Stomach (tissue), 9 donors: ENCODE results near the gene ZC2HC1B. TPM values are rescaled to one million over a fixed set of nuclear protein-coding genes. Genes with fewer than 3 reads are reported as not detected.

ENCODE experiments used
- DNase-seq, 2 donors: peaks; one replicate each; pipeline versions ENCODE4 v3.0.0 to v3.0.0-alpha.2; 2013 to 2019
- H3K27ac ChIP-seq, 5 donors: fragments of 200-600 bp in 4 of 5; sonication (generic) in 4 of 5; one replicate each; pipeline ENCODE4 v1.5.1; 2013 to 2019; ENCODE audit warnings: mild to moderate bottlenecking in 1 of 5, moderate library complexity in 1 of 5
- H3K27me3 ChIP-seq, 3 donors: fragments of 200-600 bp; sonication (generic); one replicate each; pipeline ENCODE4 v1.5.1; 2017 to 2019; ENCODE audit warnings: mixed run types in 1 of 3
- H3K36me3 ChIP-seq, 4 donors: fragments of 200-600 bp; sonication (generic); 1 replicate in 3 of 4; 2 replicates in 1 of 4; pipeline ENCODE4 v1.5.1; 2016 to 2019
- H3K4me1 ChIP-seq, 4 donors: fragments of 200-600 bp; sonication (generic); one replicate each; pipeline ENCODE4 v1.5.1; 2016 to 2019
- H3K4me3 ChIP-seq, 4 donors: fragments of 200-600 bp; sonication (generic) in 3 of 4; one replicate each; pipeline ENCODE4 v1.5.1; 2016 to 2019; ENCODE audit warnings: mild to moderate bottlenecking in 1 of 4
- H3K9me3 ChIP-seq, 4 donors: fragments of 200-600 bp; sonication (generic); one replicate each; pipeline ENCODE4 v1.5.1; 2016 to 2019
- CTCF ChIP-seq, 7 experiments: fragments of 450-650 bp in 4 of 7; fragments of 200-600 bp in 3 of 7; sonication (generic) in 3 of 7; IDR thresholded peaks; one replicate each; pipeline ENCODE4 v1.5.1; 2016 to 2019; ENCODE audit warnings: antibody characterized with exemption in 7 of 7, control low read depth in 2 of 7, mild to moderate bottlenecking in 1 of 7
- EP300 ChIP-seq: sonication (generic); formaldehyde crosslinking; IDR thresholded peaks from one replicate; pipeline ENCODE4 v1.6.1; 2017; ENCODE audit warnings: antibody characterized with exemption
- POLR2A ChIP-seq, 4 donors: fragments of 450-650 bp; IDR thresholded peaks; one replicate each; pipeline ENCODE4 v1.6.1; 2016; ENCODE audit warnings: antibody characterized with exemption in 4 of 4, control low read depth in 2 of 4, mild to moderate bottlenecking in 1 of 4, moderate library complexity in 1 of 4
- POLR2AphosphoS5 ChIP-seq, 3 donors: sonication (generic); formaldehyde crosslinking; IDR thresholded peaks; one replicate each; pipeline ENCODE4 v1.6.1; 2016; ENCODE audit warnings: antibody characterized with exemption in 3 of 3
- WGBS, 5 donors: extraction: QIAGEN DNeasy Blood & Tissue Kit in 3 of 5; methylation state at CpG; one replicate each; pipeline versions ENCODE4 v1.1.5 to v1.1.7; 2013 to 2018; 5-methylcytosine and 5-hydroxymethylcytosine counted together
- intact Hi-C: fragments of 100-400 bp; cut with DNase I; formaldehyde crosslinking; loops from one replicate; pipeline ENCODE4 v1.15.1; 2023; ENCODE audit warnings: low total_unique reads
- polyA plus RNA-seq, 3 donors: library from polyadenylated mRNA; stranded (reverse); fragments of 200-250 nt; gene quantifications; one replicate each; pipeline ENCODE4 v1.2.3, GENCODE V29; 2013
- total RNA-seq, 5 donors: library from RNA; depleted of rRNA; stranded (reverse); fragments of >200 nt; gene quantifications; one replicate each; pipeline versions ENCODE4 v1.1.0 to v1.2.3, GENCODE V29; 2014 to 2016
- donor health status: healthy with polysubstance abuse.
- donor health status: Bipolar disorder and iron deficiency.
- donor health status: healthy.

ZC2HC1B gene
- total and polyA plus RNA-seq, 8 donors, result 0.92 to 1.8 TPM; not detected in 6

DNA sequence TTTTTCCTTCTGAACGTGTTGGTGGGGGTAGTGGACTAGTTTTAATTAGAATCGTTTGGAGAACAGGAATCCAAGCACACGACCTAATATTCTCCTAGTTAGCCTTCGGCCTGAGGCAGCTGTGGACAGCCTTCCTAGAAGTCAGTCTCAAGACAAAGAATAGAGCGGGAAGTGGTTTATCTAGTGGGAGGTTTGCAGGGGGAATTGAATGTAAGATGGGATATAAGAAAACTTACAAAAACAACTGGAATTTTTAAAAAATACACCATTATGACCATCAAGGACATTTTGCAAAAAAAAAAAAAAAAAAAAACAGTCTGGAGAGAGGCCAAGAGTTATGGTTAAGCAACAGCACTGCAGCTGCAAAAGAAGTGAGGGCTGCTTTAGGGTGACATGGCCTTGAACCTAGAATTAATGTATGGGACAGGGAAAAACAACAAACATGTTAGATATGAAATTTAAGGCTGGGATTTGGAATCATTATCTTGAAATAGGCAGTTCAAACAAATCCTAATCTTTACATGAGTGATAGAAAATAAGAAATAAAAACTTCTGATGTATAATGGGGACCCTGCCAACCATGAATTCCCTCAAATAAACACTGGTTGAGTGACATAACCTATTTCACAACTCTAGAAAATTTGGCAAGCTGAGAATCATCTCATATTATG lies 103.6 kb downstream of the ZC2HC1B start:
- H3K4me1 ChIP-seq, result peaks cover 0 to 32% (median 18%) of the 10 kb centered on the region in 4 donors
- WGBS, 5 donors, result 74 to 81% (median 76%) methylated on average over 5 of the region's 5 CpGs
- no peak overlapping the region for H3K27ac ChIP-seq
- TF ChIP-seq CTCF (IDR thresholded peaks at IDR 0.05) (no peak), POLR2A (IDR thresholded peaks at IDR 0.05) (no peak), POLR2AphosphoS5 (IDR thresholded peaks at IDR 0.05) (no peak), EP300 (no peak)
- H3K4me3 ChIP-seq, result no peak overlapping the region
- no peaks in the 10 kb centered on the region for H3K27me3 ChIP-seq
- intact Hi-C loops, result no loop called here
- no peaks in the 10 kb centered on the region for H3K36me3 ChIP-seq
- DNase-seq, result peak in 1 of 2 donors; percentile 46
- no peaks in the 10 kb centered on the region for H3K9me3 ChIP-seq

- no peaks in the 10 kb centered on the region for H3K27me3 ChIP-seq
- no peak overlapping the region for H3K4me3 ChIP-seq
- H3K9me3 ChIP-seq, result no peaks in the 10 kb centered on the region
- intact Hi-C loops, result no loop called here
- H3K4me1 ChIP-seq, result peaks cover 0 to 32% (median 18%) of the 10 kb centered on the region in 4 donors
- H3K36me3 ChIP-seq, result no peaks in the 10 kb centered on the region
- H3K27ac ChIP-seq, result no peak overlapping the region
- WGBS, 5 donors, result 57 to 63% (median 60%) methylated on average over 2 of the region's 2 CpGs
- no peak for DNase-seq
- no peak for TF ChIP-seq CTCF (IDR thresholded peaks at IDR 0.05)
- TF ChIP-seq POLR2AphosphoS5 (IDR thresholded peaks at IDR 0.05), result no peak
- TF ChIP-seq POLR2A (IDR thresholded peaks at IDR 0.05), result no peak
- no peak for TF ChIP-seq EP300
Measured at GRCh38 chr6:143969077-143969476, 104.8 kb downstream of the ZC2HC1B start.

GRCh38 chr6:143970456-143971218 lies 106.4 kb downstream of the ZC2HC1B start:
- WGBS, 5 donors, result 65 to 70% (median 66%) methylated on average over 6 of the region's 6 CpGs
- Histone ChIP-seq H3K27ac (peak overlapping the region in 2 of 5 donors; percentile 18 to 36), H3K27me3 (no peaks in the 10 kb centered on the region), H3K4me1 (peaks cover 0 to 21% (median 10%) of the 10 kb centered on the region in 4 donors), H3K4me3 (no peak overlapping the region), H3K9me3 (no peaks in the 10 kb centered on the region), H3K36me3 (no peaks in the 10 kb centered on the region)
- intact Hi-C loops, result no loop called here
- DNase-seq, result peak in 1 of 2 donors; percentile 68
- no peak for TF ChIP-seq POLR2A (IDR thresholded peaks at IDR 0.05)
- no peak for TF ChIP-seq CTCF (IDR thresholded peaks at IDR 0.05)

- H3K9me3 ChIP-seq, result no peaks in the 10 kb centered on the region
- H3K4me1 ChIP-seq, result peaks cover 0 to 21% (median 8%) of the 10 kb centered on the region in 4 donors
- H3K36me3 ChIP-seq, result no peaks in the 10 kb centered on the region
- peak overlapping the region in 1 of 5 donors; percentile 24 for H3K27ac ChIP-seq
- no peaks in the 10 kb centered on the region for H3K27me3 ChIP-seq
- WGBS, 5 donors, result 44 to 60% (median 52%) methylated on average over 4 of the region's 4 CpGs
- H3K4me3 ChIP-seq, result no peak overlapping the region
- DNase-seq, result peak in 1 of 2 donors; percentile 33
- intact Hi-C loops, result no loop called here
- TF ChIP-seq CTCF (IDR thresholded peaks at IDR 0.05) (no peak), POLR2AphosphoS5 (IDR thresholded peaks at IDR 0.05) (no peak), EP300 (no peak), POLR2A (IDR thresholded peaks at IDR 0.05) (no peak)
Measured at GRCh38 chr6:143971482-143972205, 107.4 kb downstream of the ZC2HC1B start.
